ENCODE results near the gene LAMA5.

LAMA5 gene

GRCh38 chr20:62312662-62312977 is 54.5 kb downstream of the LAMA5 start:
- ChIA-PET POLR2A (interaction anchor here (0.5 kb wide), 1 partner anchor 171 kb away, joined by 3 read pairs; no protein-coding TSS in a partner anchor), CTCF (no interaction called here)
- no peak for TF ChIP-seq CTCF (IDR thresholded peaks at IDR 0.05; ENCODE audit: control extremely low read depth, extremely low read depth, low read depth, missing control alignments)
- DNase-seq (ENCODE audit: extremely low spot score) = no peak

GRCh38 chr20:62311832-62312661 is 55.1 kb downstream of the LAMA5 start:
- POLR2A ChIA-PET = interaction anchor here (0.5 kb wide), 1 partner anchor 171 kb away, joined by 3 read pairs; no protein-coding TSS in a partner anchor
- no peak for DNase-seq (ENCODE audit: extremely low spot score)
- CTCF ChIA-PET = no interaction called here
- TF ChIP-seq CTCF (IDR thresholded peaks at IDR 0.05; ENCODE audit: control extremely low read depth, extremely low read depth, low read depth, missing control alignments) = no peak

- no peak for TF ChIP-seq CTCF (IDR thresholded peaks at IDR 0.05; ENCODE audit: control extremely low read depth, extremely low read depth, low read depth, missing control alignments)
- ChIA-PET CTCF (no interaction called here), POLR2A (no interaction called here)
- no peak for DNase-seq (ENCODE audit: extremely low spot score)
These were observed 56.0 kb downstream of the LAMA5 start for GRCh38 chr20:62311150-62311549.

- POLR2A ChIA-PET = no interaction called here
- DNase-seq (ENCODE audit: extremely low spot score) = no peak
These were observed 56.4 kb downstream of the LAMA5 start for GRCh38 chr20:62310757-62311121.

GRCh38 chr20:62309947-62310756 is 57.0 kb downstream of the LAMA5 start:
- DNase-seq (ENCODE audit: extremely low spot score) = no peak
- ChIA-PET CTCF (no interaction called here), POLR2A (no interaction called here)
- TF ChIP-seq CTCF (IDR thresholded peaks at IDR 0.05; ENCODE audit: control extremely low read depth, extremely low read depth, low read depth, missing control alignments) = no peak

More at GRCh38 chr20:62310757-62311121, 56.4 kb downstream of the LAMA5 start:
- CTCF ChIA-PET = no interaction called here
- TF ChIP-seq CTCF (IDR thresholded peaks at IDR 0.05; ENCODE audit: control extremely low read depth, extremely low read depth, low read depth, missing control alignments) = no peak

- CTCF ChIA-PET = interaction anchor here (1.2 to 1.5 kb wide), 2 partner anchors 76 to 299 kb away, joined by 3 read pairs; no protein-coding TSS in a partner anchor
- POLR2A ChIA-PET = no interaction called here
- TF ChIP-seq CTCF (IDR thresholded peaks at IDR 0.05; ENCODE audit: control extremely low read depth, extremely low read depth, low read depth, missing control alignments) = no peak
- DNase-seq (ENCODE audit: extremely low spot score) = no peak
These were observed 57.7 kb downstream of the LAMA5 start for GRCh38 chr20:62309198-62309944.
